Measurements from ENCODE around the gene ALG12.

DNA sequence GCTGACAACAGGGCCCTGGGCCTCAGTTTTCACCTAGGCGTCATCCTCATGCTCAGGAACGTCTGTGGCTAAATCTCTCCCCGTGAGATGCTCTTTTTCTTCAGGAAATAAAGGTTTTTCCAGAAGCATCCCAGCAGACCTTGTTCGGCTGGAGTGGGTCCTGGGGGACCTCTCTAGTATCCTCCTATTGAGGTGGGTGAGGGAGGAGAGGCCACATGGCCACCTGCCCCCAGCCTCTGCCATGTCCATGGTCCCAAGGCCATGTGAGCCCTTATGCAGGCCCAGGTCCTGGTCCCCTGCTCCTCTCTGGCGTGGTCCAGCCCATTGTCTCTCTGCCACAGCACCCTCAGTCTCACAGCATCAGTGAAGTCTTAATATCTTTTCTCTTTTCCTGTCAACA lies 22.0 kb downstream of the ALG12 start:
- TF ChIP-seq, protein P1, sequence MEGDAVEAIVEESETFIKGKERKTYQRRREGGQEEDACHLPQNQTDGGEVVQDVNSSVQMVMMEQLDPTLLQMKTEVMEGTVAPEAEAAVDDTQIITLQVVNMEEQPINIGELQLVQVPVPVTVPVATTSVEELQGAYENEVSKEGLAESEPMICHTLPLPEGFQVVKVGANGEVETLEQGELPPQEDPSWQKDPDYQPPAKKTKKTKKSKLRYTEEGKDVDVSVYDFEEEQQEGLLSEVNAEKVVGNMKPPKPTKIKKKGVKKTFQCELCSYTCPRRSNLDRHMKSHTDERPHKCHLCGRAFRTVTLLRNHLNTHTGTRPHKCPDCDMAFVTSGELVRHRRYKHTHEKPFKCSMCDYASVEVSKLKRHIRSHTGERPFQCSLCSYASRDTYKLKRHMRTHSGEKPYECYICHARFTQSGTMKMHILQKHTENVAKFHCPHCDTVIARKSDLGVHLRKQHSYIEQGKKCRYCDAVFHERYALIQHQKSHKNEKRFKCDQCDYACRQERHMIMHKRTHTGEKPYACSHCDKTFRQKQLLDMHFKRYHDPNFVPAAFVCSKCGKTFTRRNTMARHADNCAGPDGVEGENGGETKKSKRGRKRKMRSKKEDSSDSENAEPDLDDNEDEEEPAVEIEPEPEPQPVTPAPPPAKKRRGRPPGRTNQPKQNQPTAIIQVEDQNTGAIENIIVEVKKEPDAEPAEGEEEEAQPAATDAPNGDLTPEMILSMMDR (IDR thresholded peaks at IDR 0.05 in 2 of 3, conservative IDR thresholded peaks at IDR 0.05 in 1 of 3; ENCODE audit: borderline replicate concordance in 1 of 3, insufficient read depth in 1 of 3, low read depth in 2 of 3, low read length in 2 of 3) = no peak
- no peak for TF ChIP-seq ZFX (IDR thresholded peaks at IDR 0.05)
- no peak for TF ChIP-seq POLR2AphosphoS5 (IDR thresholded peaks at IDR 0.05; ENCODE audit: low read depth, low read length)
- TF ChIP-seq EZH2phosphoT487 (IDR thresholded peaks at IDR 0.05; ENCODE audit: borderline replicate concordance) = no peak
- TF ChIP-seq ZNF274 (IDR thresholded peaks at IDR 0.05; ENCODE audit: low read depth, low read length) = no peak
- no peak for TF ChIP-seq EGR1 (IDR thresholded peaks at IDR 0.05; ENCODE audit: low read depth)
- no peak for TF ChIP-seq POLR2A (IDR thresholded peaks at IDR 0.05; ENCODE audit: borderline replicate concordance, extremely low read depth, insufficient read depth, insufficient read length)
- TF ChIP-seq CEBPB (IDR thresholded peaks at IDR 0.05; ENCODE audit: low read depth) = no peak
- TF ChIP-seq, protein P2, sequence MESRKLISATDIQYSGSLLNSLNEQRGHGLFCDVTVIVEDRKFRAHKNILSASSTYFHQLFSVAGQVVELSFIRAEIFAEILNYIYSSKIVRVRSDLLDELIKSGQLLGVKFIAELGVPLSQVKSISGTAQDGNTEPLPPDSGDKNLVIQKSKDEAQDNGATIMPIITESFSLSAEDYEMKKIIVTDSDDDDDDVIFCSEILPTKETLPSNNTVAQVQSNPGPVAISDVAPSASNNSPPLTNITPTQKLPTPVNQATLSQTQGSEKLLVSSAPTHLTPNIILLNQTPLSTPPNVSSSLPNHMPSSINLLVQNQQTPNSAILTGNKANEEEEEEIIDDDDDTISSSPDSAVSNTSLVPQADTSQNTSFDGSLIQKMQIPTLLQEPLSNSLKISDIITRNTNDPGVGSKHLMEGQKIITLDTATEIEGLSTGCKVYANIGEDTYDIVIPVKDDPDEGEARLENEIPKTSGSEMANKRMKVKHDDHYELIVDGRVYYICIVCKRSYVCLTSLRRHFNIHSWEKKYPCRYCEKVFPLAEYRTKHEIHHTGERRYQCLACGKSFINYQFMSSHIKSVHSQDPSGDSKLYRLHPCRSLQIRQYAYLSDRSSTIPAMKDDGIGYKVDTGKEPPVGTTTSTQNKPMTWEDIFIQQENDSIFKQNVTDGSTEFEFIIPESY (IDR thresholded peaks at IDR 0.05; ENCODE audit: extremely low read depth, insufficient replicate concordance, low read length) = no peak
- TF ChIP-seq SIN3A (IDR thresholded peaks at IDR 0.05; ENCODE audit: low read depth) = no peak
